ENCODE results near the gene PLPPR4.

Gene PLPPR4

GRCh38 chr1:99348397-99349132, 84.3 kb downstream of the PLPPR4 start:
- no peak for DNase-seq

GRCh38 chr1:99352821-99353220, 88.5 kb downstream of the PLPPR4 start:
- DNase-seq: no peak

GRCh38 chr1:99358770-99359169, 94.5 kb downstream of the PLPPR4 start:
- no peak for DNase-seq

All from T-helper 2 cell (primary cell).